A549 (cell line): ENCODE data around the gene TCERG1L.

Source experiments
- CTCF ChIP-seq: fragments of >200 bp; sonication (Bioruptor Twin); formaldehyde crosslinking; IDR thresholded peaks from 3 replicates; pipeline ENCODE4 v1.5.1; 2016
- RAD21 ChIP-seq, 2 experiments: fragments of >200 bp in 1 of 2; sonication (Bioruptor Twin) in 1 of 2; formaldehyde crosslinking in 1 of 2; IDR thresholded peaks in 1 of 2; conservative IDR thresholded peaks in 1 of 2; 2 replicates in 1 of 2; 3 replicates in 1 of 2; pipeline ENCODE4 v1.6.1; 2012 to 2018; ENCODE audit warnings: inconsistent platforms in 1 of 2
- RARB ChIP-seq: fragments of 250-450 bp; sonication (Bioruptor Pico); IDR thresholded peaks from 2 replicates; pipeline ENCODE4 v1.8.0; 2021; ENCODE audit warnings: mild to moderate bottlenecking, moderate library complexity

GRCh38 chr10:131067690-131068089 lies 243.8 kb downstream of the TCERG1L start:
- TF ChIP-seq CTCF, result no peak
- no peak for TF ChIP-seq RARB (CRISPR knock-in tag)
- no peak for TF ChIP-seq RAD21 (conservative IDR thresholded peaks at IDR 0.05 in 1 of 2, IDR thresholded peaks at IDR 0.05 in 1 of 2)
